ENCODE results near the gene CSTA.
A peak's percentile ranks its signal among the peaks of the same experiment; 100 is the strongest.
"Not testable (repeated sequence)": the region's sequence is repeated elsewhere in the genome, so short reads cannot be mapped to it uniquely, and the experiment has no call there.

Gene CSTA

DNA sequence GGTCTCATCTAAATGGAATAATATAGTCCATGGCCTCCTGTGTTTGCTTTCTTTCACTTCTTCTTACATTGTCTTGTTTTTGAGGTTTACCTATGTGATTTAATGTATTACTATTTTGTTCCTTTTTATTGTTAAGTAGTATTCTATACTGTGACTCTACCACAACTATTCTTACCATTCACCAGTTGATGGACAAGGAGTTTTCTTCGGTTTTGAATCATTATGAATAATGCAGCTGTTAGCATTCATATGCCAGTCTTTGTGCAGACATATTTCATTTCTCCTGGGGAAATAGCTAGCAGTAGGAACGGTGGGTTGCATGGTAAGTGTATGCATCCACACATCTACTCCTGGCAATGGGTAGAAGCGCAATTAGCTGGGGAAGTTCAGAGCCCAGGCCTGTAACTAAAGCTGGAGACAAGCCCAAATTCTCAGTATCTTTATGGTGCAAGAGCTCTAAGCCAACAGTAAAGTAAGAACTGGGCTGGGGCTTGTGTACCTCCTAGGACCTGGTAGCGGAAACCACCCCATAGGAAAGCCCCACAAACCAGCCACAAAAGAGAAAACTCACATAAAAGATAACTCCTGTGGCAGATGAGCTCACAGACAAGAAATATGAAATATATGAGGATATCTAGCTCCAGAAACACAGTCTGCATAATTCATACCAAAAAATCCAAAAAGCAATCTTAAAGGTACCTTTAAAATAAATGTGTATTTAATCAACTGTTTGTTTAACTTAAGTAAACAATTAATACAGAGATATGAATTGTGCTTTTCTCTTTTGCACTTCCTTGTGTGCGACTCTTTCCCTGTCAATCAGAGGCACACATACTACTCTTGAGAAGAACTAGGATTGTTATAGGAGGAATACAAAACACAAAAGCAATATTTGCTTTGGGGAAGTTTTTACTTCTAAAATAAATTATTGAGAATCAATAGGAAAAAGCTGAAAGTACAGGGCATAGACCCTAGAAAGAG is 2.7 kb upstream of the CSTA start:
- DNase-seq, result peak in 1 of 2 experiments; percentile 6

GRCh38 chr3:122325769-122326168 is 721 bp downstream of the CSTA start:
- no peak for DNase-seq

GRCh38 chr3:122331886-122332285 is 6.8 kb downstream of the CSTA start:
- DNase-seq, result no peak

DNA sequence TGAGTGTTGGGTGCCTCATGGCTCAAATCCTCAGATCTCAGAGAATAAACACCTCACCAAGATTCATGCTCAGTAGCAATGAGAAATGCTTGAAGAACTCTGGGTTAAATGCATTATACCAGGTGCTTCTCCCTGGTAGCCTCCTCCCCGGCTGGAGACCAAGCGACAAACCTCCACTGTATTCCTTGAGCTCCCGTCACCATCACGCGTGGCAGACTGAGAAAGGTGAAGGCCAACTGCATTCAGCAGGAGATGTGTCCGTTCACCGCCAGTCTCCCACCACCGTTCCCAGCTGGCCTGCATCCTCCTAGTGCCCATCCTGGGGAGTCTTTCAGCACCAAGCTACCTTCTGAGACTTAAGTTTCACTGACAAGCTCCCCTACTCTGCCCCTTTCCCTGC is 7.5 kb downstream of the CSTA start:
- no peak for DNase-seq

GRCh38 chr3:122342803-122343202 is 17.8 kb downstream of the CSTA start:
- DNase-seq, result no peak

DNA sequence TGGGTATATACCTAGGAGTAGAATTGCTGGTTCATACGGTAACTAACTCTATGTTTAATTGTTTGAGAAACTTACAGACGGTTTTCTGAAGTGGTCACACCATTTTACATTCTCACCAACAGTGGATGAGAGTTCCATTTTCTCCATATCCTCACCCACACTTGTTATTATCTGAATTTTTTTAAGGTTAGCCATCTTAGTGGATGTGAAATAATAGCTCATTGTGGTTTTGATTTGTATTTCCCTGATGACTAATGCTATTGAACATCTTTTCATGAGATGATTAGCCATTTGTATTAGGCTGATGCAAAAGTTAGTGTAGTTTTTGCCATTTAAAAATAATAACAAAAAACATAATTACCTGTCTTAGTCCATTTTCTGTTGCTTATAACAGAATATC is 18.6 kb downstream of the CSTA start:
- DNase-seq, result no peak

- DNase-seq, result no peak
These were observed 24.1 kb downstream of the CSTA start for GRCh38 chr3:122349171-122349570.

- peak in 1 of 2 experiments; percentile 3 for DNase-seq
These were observed 25.9 kb downstream of the CSTA start for GRCh38 chr3:122350814-122351418.

DNA sequence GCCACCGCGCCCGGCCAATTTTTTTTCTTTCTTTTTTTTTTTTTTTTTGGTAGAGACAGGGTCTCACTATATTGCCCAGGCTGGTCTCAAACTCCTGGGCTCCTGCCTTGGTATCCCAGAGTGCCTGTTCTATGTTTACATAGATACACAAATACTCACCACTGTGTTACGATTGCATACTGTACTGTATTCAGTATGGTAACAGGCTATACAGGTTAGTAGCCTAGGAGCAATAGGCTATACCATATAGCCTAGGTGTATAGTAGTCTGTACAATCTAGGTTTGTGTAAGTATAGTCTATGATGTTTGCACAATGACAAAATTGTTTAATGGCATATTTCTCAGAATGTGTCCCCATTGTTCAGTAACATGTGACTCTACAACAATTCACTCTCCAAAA is 26.6 kb downstream of the CSTA start:
- DNase-seq, result no peak

DNA sequence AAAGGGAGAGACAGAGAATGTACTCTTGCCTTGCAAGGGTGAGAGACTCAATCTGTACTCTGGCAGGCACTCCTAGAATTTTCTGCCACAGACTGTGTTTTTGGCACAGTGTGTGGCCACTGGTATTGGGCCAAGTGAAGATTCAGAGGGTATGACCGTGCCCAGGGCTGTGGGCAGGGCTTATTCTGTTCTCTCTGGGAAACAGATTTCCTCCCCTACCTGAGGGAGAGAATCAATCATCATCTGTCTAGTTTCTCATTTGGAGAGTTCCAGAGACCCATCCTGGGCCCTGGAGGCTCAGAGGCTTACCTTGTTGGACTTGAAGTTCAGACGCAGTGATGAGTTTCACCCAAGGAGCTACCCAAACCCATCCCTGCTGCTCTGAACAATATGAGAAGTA is 28.2 kb downstream of the CSTA start:
- no peak for DNase-seq

- DNase-seq, result no peak
These were observed 28.9 kb downstream of the CSTA start for GRCh38 chr3:122353893-122354401.

GRCh38 chr3:122355612-122356011 is 30.6 kb downstream of the CSTA start:
- no peak for DNase-seq

GRCh38 chr3:122356402-122356801 is 31.4 kb downstream of the CSTA start:
- DNase-seq, result no peak

DNA sequence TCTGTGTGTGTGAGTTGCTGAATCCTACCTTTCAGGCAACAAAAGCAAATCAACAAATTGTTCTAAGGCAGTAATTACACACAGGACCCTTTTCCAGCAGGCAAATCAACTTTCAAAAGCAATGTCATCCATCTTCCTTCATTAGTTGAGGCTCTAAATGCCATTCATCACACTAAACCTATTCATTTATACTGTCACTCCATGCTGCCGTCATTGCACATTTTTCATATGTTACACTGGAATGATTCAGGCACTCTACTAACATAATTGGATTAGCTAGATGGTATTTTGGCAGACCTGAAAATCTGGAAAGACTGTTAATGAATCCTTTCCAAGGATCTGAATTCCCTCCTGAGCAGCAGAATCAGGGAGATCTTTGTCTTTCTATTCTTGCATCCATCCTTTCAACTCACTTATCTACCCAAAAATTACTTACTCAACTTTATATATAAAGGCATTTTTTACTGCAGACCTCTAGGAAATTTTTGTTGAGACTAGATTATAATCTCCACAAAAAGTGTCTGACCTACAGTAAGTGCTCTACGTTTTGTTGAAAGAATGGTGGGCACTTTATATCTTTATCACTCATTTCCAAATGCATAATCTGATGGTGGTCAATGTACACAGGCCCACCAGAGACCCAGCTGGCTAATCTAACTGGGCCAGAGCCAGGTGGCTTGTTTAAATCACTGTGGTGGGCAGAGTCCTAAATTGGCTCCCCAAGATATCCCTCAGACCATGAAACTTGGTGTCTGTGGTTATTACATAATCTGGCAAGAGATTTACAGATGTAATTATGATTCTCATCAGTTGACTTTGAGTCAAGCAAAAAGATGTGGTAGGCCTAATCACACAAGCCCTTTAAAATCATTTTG is 33.0 kb downstream of the CSTA start:
- DNase-seq, result no peak

- no peak for DNase-seq
These were observed 33.6 kb downstream of the CSTA start for GRCh38 chr3:122358703-122359032.

GRCh38 chr3:122362026-122362425 is 37.0 kb downstream of the CSTA start:
- DNase-seq, result no peak

- no peak for DNase-seq
These were observed 39.4 kb downstream of the CSTA start for GRCh38 chr3:122364490-122364889.

DNA sequence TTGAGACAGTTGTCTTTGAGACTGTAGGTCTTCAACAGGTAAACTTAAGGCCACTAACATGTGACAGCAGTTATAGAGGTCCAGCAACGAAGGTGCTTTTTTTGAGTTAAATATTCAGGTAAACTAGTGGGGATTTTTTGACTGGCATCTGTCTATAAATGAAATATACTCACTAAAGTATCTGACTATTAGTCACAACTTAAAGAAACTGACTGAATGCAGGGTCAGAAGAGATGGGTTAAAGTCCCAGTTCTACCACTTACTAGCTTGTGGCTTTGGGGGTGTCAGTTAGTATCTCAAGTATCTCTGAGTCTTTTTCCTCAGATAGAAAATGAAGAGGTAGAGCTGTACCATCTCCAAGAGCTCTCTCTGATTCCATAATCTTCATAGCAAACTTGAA is 40.0 kb downstream of the CSTA start:
- DNase-seq, result no peak

- not testable (repeated sequence) for DNase-seq
These were observed 40.7 kb downstream of the CSTA start for GRCh38 chr3:122365582-122366378.

DNA sequence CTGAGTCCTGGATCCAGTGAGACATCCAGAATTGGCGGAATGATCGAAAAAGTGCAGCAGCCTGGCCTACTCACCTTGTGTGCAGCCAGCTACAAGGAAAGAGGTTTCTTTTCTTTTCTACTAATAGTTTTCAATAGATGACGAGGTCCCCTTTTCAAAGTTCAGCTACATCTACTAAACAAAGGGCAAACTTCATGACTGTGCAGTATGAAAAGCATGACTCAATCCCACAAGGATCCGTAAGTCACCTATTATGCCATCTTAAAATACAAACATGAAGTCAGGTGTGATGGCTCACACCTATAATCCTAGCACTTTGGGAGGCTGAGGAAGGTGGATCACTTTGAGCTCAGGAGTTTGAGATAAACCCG is 41.3 kb downstream of the CSTA start:
- no peak for DNase-seq

GRCh38 chr3:122374034-122374433 is 49.0 kb downstream of the CSTA start:
- no peak for DNase-seq

- DNase-seq, result no peak
These were observed 52.9 kb downstream of the CSTA start for GRCh38 chr3:122377975-122378374.
